ENCODE measurements around the gene KRTAP5-1. TPM values are rescaled to one million over a fixed set of nuclear protein-coding genes. Genes with fewer than 3 reads are reported as not detected.

KRTAP5-1 gene
- polyA plus RNA-seq, 3 donors = not detected

DNA sequence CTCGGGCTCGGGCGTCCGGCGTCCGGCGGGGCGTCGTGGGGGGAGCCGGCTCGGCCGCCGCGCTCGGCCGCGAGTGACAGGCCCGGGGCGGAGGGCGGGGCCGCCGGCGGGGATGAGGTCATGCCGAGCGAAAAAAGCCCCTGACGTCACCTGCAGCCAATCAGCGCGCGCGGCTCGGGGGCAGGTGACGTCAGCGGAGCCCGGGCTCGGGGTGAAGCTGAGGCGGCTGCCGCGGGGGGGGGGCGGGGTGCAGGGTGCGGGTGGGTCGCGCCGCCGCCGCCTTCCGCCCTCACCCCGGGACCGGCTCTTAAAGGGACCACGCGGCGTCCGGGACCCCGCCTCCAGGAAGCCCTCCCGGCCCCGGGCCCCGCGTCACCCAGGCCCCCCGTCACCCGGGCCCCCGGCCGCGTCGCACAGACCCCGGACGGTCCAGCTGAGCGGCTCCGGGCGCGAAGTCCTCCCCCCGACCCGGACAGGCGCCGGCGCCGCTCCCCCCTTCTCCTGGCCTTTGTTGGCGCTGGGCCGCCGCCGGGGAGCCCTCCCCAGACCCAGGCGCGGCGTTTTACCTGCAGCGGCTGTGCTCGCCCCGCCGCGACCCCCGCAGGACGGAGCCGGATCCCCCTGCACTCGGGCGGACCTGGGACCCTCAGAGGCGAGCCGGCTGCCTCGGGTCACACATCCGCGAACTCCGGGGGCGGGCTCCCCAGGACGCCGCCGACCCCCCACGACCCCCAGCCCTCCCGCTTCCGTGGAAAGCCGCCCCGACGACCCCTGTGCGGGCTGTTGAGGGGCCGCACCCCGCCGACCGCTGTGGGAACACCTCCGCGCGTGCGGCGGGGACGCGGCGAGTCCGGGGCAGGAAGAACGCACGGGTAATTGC lies 12.6 kb downstream of the KRTAP5-1 start, which contains the start of gene DUSP8:
DUSP8 (minus strand) TSS at position 75 of the 880 bp plus-strand sequence. CDS start 6,445 bp downstream, outside the sequence.
- Histone ChIP-seq H3K79me2 (ENCODE audit: insufficient read depth, low read length) (no peaks in the 10 kb centered on the region), H3K4me3 (replicated peaks in 1 of 3; ENCODE audit: low read depth in 2 of 3, low read length in 3 of 3) (peak within 1 kb of the TSS in 2 of 3 experiments; percentile 1 to 62), H3K4me1 (ENCODE audit: control insufficient read depth in 1 of 2, insufficient read depth in 2 of 2, low read length in 2 of 2) (peaks cover 6 to 24% of the 10 kb centered on the region in 2 donors), H4K20me1 (ENCODE audit: insufficient read depth, low read length) (no peaks in the 10 kb centered on the region), H3K4me2 (replicated peaks; ENCODE audit: extremely low read depth, low read length, poor library complexity, severe bottlenecking) (peak within 1 kb of the TSS; percentile 68), H2AFZ (ENCODE audit: insufficient read depth, low read depth, low read length, poor library complexity, severe bottlenecking) (peak within 1 kb of the TSS; percentile 65), H3K9me3 (replicated peaks in 1 of 2; ENCODE audit: control insufficient read depth in 1 of 2, insufficient read depth in 1 of 2, low read length in 2 of 2) (peaks cover 0 to 11% of the 10 kb centered on the region in 2 donors), H3K36me3 (replicated peaks in 1 of 2; ENCODE audit: control insufficient read depth in 1 of 2, insufficient read depth in 2 of 2, low read length in 2 of 2) (no peaks in the 10 kb centered on the region), H3K9ac (ENCODE audit: insufficient read depth, low read length, poor library complexity, severe bottlenecking) (peak within 1 kb of the TSS; percentile 56), H3K27me3 (ENCODE audit: control insufficient read depth in 2 of 2, insufficient read depth in 2 of 2, low read length in 2 of 2) (peaks cover 27 to 61% of the 10 kb centered on the region in 2 donors), H3K27ac (ENCODE audit: low read depth in 1 of 2, low read length in 2 of 2) (no peak within 1 kb of the TSS)
- TF ChIP-seq, protein P1, sequence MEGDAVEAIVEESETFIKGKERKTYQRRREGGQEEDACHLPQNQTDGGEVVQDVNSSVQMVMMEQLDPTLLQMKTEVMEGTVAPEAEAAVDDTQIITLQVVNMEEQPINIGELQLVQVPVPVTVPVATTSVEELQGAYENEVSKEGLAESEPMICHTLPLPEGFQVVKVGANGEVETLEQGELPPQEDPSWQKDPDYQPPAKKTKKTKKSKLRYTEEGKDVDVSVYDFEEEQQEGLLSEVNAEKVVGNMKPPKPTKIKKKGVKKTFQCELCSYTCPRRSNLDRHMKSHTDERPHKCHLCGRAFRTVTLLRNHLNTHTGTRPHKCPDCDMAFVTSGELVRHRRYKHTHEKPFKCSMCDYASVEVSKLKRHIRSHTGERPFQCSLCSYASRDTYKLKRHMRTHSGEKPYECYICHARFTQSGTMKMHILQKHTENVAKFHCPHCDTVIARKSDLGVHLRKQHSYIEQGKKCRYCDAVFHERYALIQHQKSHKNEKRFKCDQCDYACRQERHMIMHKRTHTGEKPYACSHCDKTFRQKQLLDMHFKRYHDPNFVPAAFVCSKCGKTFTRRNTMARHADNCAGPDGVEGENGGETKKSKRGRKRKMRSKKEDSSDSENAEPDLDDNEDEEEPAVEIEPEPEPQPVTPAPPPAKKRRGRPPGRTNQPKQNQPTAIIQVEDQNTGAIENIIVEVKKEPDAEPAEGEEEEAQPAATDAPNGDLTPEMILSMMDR (IDR thresholded peaks at IDR 0.05) = no peak
- H3K4me3 Mint-ChIP-seq = peak within 1 kb of the TSS; percentile 30 to 50
- no peaks in the 10 kb centered on the region for H3K4me1 Mint-ChIP-seq
- 1% methylated on average over 114 of the region's 124 CpGs for WGBS (ENCODE audit: insufficient coverage)
- H3K9me3 Mint-ChIP-seq = peaks cover 0 to 9% (median 3%) of the 10 kb centered on the region in 7 donors
- no peaks in the 10 kb centered on the region for H3K36me3 Mint-ChIP-seq
- peaks cover 58 to 81% (median 62%) of the 10 kb centered on the region in 3 donors for H3K27me3 Mint-ChIP-seq (ENCODE audit: low read depth in 3 of 3)
- intact Hi-C loops (cut with micrococcal nuclease) = loop anchor here (5.0 to 10.0 kb wide), 3 partner anchors 260 to 370 kb away; no protein-coding TSS in a partner anchor
- peak within 1 kb of the TSS in 3 of 7 donors; percentile 30 to 65 (median 58) for H3K27ac Mint-ChIP-seq
- peak; percentile 74 to 93 (median 92) for DNase-seq

DNA sequence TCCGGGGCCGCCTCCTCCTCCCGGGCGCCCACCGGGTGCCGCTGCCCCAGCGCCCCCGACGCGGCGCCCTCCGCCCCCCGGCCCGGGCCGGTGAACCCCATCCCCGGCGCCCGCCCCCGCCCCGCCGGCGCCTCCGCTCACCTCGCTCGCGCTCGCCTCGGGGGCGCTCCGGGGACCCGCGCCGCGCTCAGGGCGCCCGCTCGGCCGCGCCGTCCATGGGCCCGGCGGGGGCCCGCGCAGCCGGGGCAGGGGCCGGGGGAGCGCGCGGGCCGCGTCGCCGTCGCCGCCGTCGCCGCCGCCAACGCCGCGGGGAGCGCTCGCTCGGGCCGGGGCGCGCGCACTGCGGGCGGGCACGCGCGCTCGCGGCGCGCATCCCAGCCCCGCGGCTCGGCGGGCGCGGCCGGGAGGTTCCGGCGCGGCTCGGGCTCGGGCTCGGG lies 13.3 kb downstream of the KRTAP5-1 start:
- H3K9ac ChIP-seq (ENCODE audit: insufficient read depth, low read length, poor library complexity, severe bottlenecking) = no peak overlapping the region
- Mint-ChIP-seq H3K36me3 (no peaks in the 10 kb centered on the region), H3K27ac (no peak overlapping the region), H3K27me3 (ENCODE audit: low read depth in 3 of 3) (peaks cover 56 to 84% (median 60%) of the 10 kb centered on the region in 3 donors), H3K4me1 (no peaks in the 10 kb centered on the region), H3K9me3 (peaks cover 0 to 9% (median 2%) of the 10 kb centered on the region in 7 donors), H3K4me3 (no peak overlapping the region)
- peaks cover 6 to 24% of the 10 kb centered on the region in 2 donors for H3K4me1 ChIP-seq (ENCODE audit: control insufficient read depth in 1 of 2, insufficient read depth in 2 of 2, low read length in 2 of 2)
- no peaks in the 10 kb centered on the region for H4K20me1 ChIP-seq (ENCODE audit: insufficient read depth, low read length)
- H3K4me2 ChIP-seq (replicated peaks; ENCODE audit: extremely low read depth, low read length, poor library complexity, severe bottlenecking) = peak overlapping the region; percentile 33
- WGBS (ENCODE audit: insufficient coverage) = under 1% methylated on average over 79 of the region's 91 CpGs
- TF ChIP-seq, protein P1 (IDR thresholded peaks at IDR 0.05) = no peak
- intact Hi-C loops (cut with micrococcal nuclease) = loop anchor here (5.0 to 10.0 kb wide), 3 partner anchors 259 to 369 kb away; no protein-coding TSS in a partner anchor
- H3K27me3 ChIP-seq (ENCODE audit: control insufficient read depth in 2 of 2, insufficient read depth in 2 of 2, low read length in 2 of 2) = peaks cover 27 to 60% of the 10 kb centered on the region in 2 donors
- H3K79me2 ChIP-seq (ENCODE audit: insufficient read depth, low read length) = no peaks in the 10 kb centered on the region
- no peak overlapping the region for H2AFZ ChIP-seq (ENCODE audit: insufficient read depth, low read depth, low read length, poor library complexity, severe bottlenecking)
- H3K27ac ChIP-seq (ENCODE audit: low read depth in 1 of 2, low read length in 2 of 2) = no peak overlapping the region
- no peak for DNase-seq
- no peak overlapping the region for H3K4me3 ChIP-seq (replicated peaks in 1 of 3; ENCODE audit: low read depth in 2 of 3, low read length in 3 of 3)
- H3K9me3 ChIP-seq (replicated peaks in 1 of 2; ENCODE audit: control insufficient read depth in 1 of 2, insufficient read depth in 1 of 2, low read length in 2 of 2) = peaks cover 0 to 11% of the 10 kb centered on the region in 2 donors
- H3K36me3 ChIP-seq (replicated peaks in 1 of 2; ENCODE audit: control insufficient read depth in 1 of 2, insufficient read depth in 2 of 2, low read length in 2 of 2) = no peaks in the 10 kb centered on the region

All from CD14-positive monocyte (primary cell).